Measurements from ENCODE around the gene MED15. TPM values are rescaled to one million over a fixed set of nuclear protein-coding genes. Genes with fewer than 3 reads are reported as not detected.
"Not testable (repeated sequence)": the region's sequence is repeated elsewhere in the genome, so short reads cannot be mapped to it uniquely, and the experiment has no call there.

MED15 gene
- total RNA-seq, 1 donor from 2014 or later: 16.7 TPM

- Histone ChIP-seq H3K27me3 (ENCODE audit: control insufficient read depth in 3 of 3, insufficient read depth in 3 of 3, low read length in 3 of 3) (no peaks in the 10 kb centered on the region), H3K4me1 (ENCODE audit: control insufficient read depth in 3 of 3, insufficient read depth in 3 of 3, low read length in 3 of 3) (peaks cover 30 to 31% (median 31%) of the 10 kb centered on the region in 3 donors), H3K9me3 (ENCODE audit: control insufficient read depth in 3 of 3, low read length in 3 of 3) (no peaks in the 10 kb centered on the region), H3K4me3 (ENCODE audit: low read length in 3 of 3) (peak overlapping the region in 1 of 3 donors; percentile 15), H3K36me3 (ENCODE audit: control insufficient read depth in 3 of 3, insufficient read depth in 3 of 3, low read length in 3 of 3) (peaks cover 5 to 22% (median 8%) of the 10 kb centered on the region in 3 donors), H3K9ac (ENCODE audit: low read depth in 1 of 3, low read length in 3 of 3) (peak overlapping the region in 1 of 3 donors; percentile 33), H3K27ac (ENCODE audit: low read depth, low read length) (no peak overlapping the region)
Observed at GRCh38 chr22:20537325-20537756, 29.9 kb downstream of the MED15 start.

- Histone ChIP-seq H3K27me3 (ENCODE audit: control insufficient read depth in 3 of 3, insufficient read depth in 3 of 3, low read length in 3 of 3) (no peaks in the 10 kb centered on the region), H3K9me3 (ENCODE audit: control insufficient read depth in 3 of 3, low read length in 3 of 3) (no peaks in the 10 kb centered on the region), H3K9ac (ENCODE audit: low read depth in 1 of 3, low read length in 3 of 3) (no peak overlapping the region), H3K4me3 (ENCODE audit: low read length in 3 of 3) (no peak overlapping the region), H3K27ac (ENCODE audit: low read depth, low read length) (no peak overlapping the region), H3K36me3 (ENCODE audit: control insufficient read depth in 3 of 3, insufficient read depth in 3 of 3, low read length in 3 of 3) (peaks cover 5 to 20% (median 8%) of the 10 kb centered on the region in 3 donors), H3K4me1 (ENCODE audit: control insufficient read depth in 3 of 3, insufficient read depth in 3 of 3, low read length in 3 of 3) (peaks cover 24 to 25% (median 25%) of the 10 kb centered on the region in 3 donors)
Observed at GRCh38 chr22:20537983-20538382, 30.6 kb downstream of the MED15 start.

- H3K4me3 ChIP-seq (ENCODE audit: low read length in 3 of 3); H3K9ac ChIP-seq (ENCODE audit: low read depth in 1 of 3, low read length in 3 of 3); H3K9me3 ChIP-seq (ENCODE audit: control insufficient read depth in 3 of 3, low read length in 3 of 3); H3K27me3 ChIP-seq (ENCODE audit: control insufficient read depth in 3 of 3, insufficient read depth in 3 of 3, low read length in 3 of 3); H3K27ac ChIP-seq (ENCODE audit: low read depth, low read length): not testable (repeated sequence)
- Histone ChIP-seq H3K4me1 (ENCODE audit: control insufficient read depth in 3 of 3, insufficient read depth in 3 of 3, low read length in 3 of 3) (peaks cover 15 to 16% (median 16%) of the 10 kb centered on the region in 3 donors), H3K36me3 (ENCODE audit: control insufficient read depth in 3 of 3, insufficient read depth in 3 of 3, low read length in 3 of 3) (peaks cover 5 to 20% (median 8%) of the 10 kb centered on the region in 3 donors)
Observed at GRCh38 chr22:20538875-20539274, 31.5 kb downstream of the MED15 start.

GRCh38 chr22:20542055-20542454, 34.6 kb downstream of the MED15 start:
- no peak overlapping the region for H3K27ac ChIP-seq (ENCODE audit: low read depth, low read length)
- no peak overlapping the region for H3K4me3 ChIP-seq (ENCODE audit: low read length in 3 of 3)
- H3K9ac ChIP-seq (ENCODE audit: low read depth in 1 of 3, low read length in 3 of 3): no peak overlapping the region
- H3K27me3 ChIP-seq (ENCODE audit: control insufficient read depth in 3 of 3, insufficient read depth in 3 of 3, low read length in 3 of 3): no peaks in the 10 kb centered on the region
- H3K36me3 ChIP-seq (ENCODE audit: control insufficient read depth in 3 of 3, insufficient read depth in 3 of 3, low read length in 3 of 3): peaks cover 9 to 16% (median 11%) of the 10 kb centered on the region in 3 donors
- peaks cover 14 to 18% (median 16%) of the 10 kb centered on the region in 3 donors for H3K4me1 ChIP-seq (ENCODE audit: control insufficient read depth in 3 of 3, insufficient read depth in 3 of 3, low read length in 3 of 3)
- no peaks in the 10 kb centered on the region for H3K9me3 ChIP-seq (ENCODE audit: control insufficient read depth in 3 of 3, low read length in 3 of 3)

GRCh38 chr22:20542736-20543135, 35.3 kb downstream of the MED15 start:
- Histone ChIP-seq H3K4me3 (ENCODE audit: low read length in 3 of 3) (no peak overlapping the region), H3K27me3 (ENCODE audit: control insufficient read depth in 3 of 3, insufficient read depth in 3 of 3, low read length in 3 of 3) (no peaks in the 10 kb centered on the region), H3K9me3 (ENCODE audit: control insufficient read depth in 3 of 3, low read length in 3 of 3) (no peaks in the 10 kb centered on the region), H3K27ac (ENCODE audit: low read depth, low read length) (no peak overlapping the region), H3K4me1 (ENCODE audit: control insufficient read depth in 3 of 3, insufficient read depth in 3 of 3, low read length in 3 of 3) (peaks cover 7 to 12% (median 10%) of the 10 kb centered on the region in 3 donors), H3K36me3 (ENCODE audit: control insufficient read depth in 3 of 3, insufficient read depth in 3 of 3, low read length in 3 of 3) (peaks cover 4 to 9% (median 9%) of the 10 kb centered on the region in 3 donors), H3K9ac (ENCODE audit: low read depth in 1 of 3, low read length in 3 of 3) (no peak overlapping the region)

GRCh38 chr22:20545318-20545634, 37.9 kb downstream of the MED15 start:
- not testable (repeated sequence) for H3K27me3 ChIP-seq (ENCODE audit: control insufficient read depth in 3 of 3, insufficient read depth in 3 of 3, low read length in 3 of 3); H3K9me3 ChIP-seq (ENCODE audit: control insufficient read depth in 3 of 3, low read length in 3 of 3); H3K4me3 ChIP-seq (ENCODE audit: low read length in 3 of 3); H3K27ac ChIP-seq (ENCODE audit: low read depth, low read length); H3K36me3 ChIP-seq (ENCODE audit: control insufficient read depth in 3 of 3, insufficient read depth in 3 of 3, low read length in 3 of 3); H3K9ac ChIP-seq (ENCODE audit: low read depth in 1 of 3, low read length in 3 of 3)
- H3K4me1 ChIP-seq (ENCODE audit: control insufficient read depth in 3 of 3, insufficient read depth in 3 of 3, low read length in 3 of 3): peaks cover 25 to 32% (median 29%) of the 10 kb centered on the region in 3 donors

GRCh38 chr22:20545681-20546521, 38.5 kb downstream of the MED15 start:
- H3K4me3 ChIP-seq (ENCODE audit: low read length in 3 of 3): no peak overlapping the region
- H3K27me3 ChIP-seq (ENCODE audit: control insufficient read depth in 3 of 3, insufficient read depth in 3 of 3, low read length in 3 of 3): no peaks in the 10 kb centered on the region
- no peak overlapping the region for H3K9ac ChIP-seq (ENCODE audit: low read depth in 1 of 3, low read length in 3 of 3)
- H3K27ac ChIP-seq (ENCODE audit: low read depth, low read length): no peak overlapping the region
- H3K9me3 ChIP-seq (ENCODE audit: control insufficient read depth in 3 of 3, low read length in 3 of 3): no peaks in the 10 kb centered on the region
- peaks cover 0 to 6% (median 4%) of the 10 kb centered on the region in 3 donors for H3K36me3 ChIP-seq (ENCODE audit: control insufficient read depth in 3 of 3, insufficient read depth in 3 of 3, low read length in 3 of 3)
- peaks cover 31 to 38% (median 35%) of the 10 kb centered on the region in 3 donors for H3K4me1 ChIP-seq (ENCODE audit: control insufficient read depth in 3 of 3, insufficient read depth in 3 of 3, low read length in 3 of 3)

- H3K27ac ChIP-seq (ENCODE audit: low read depth, low read length): no peak overlapping the region
- peaks cover 1 to 6% (median 4%) of the 10 kb centered on the region in 3 donors for H3K36me3 ChIP-seq (ENCODE audit: control insufficient read depth in 3 of 3, insufficient read depth in 3 of 3, low read length in 3 of 3)
- H3K9ac ChIP-seq (ENCODE audit: low read depth in 1 of 3, low read length in 3 of 3): no peak overlapping the region
- H3K4me3 ChIP-seq (ENCODE audit: low read length in 3 of 3): no peak overlapping the region
- H3K27me3 ChIP-seq (ENCODE audit: control insufficient read depth in 3 of 3, insufficient read depth in 3 of 3, low read length in 3 of 3): no peaks in the 10 kb centered on the region
- peaks cover 38 to 45% (median 42%) of the 10 kb centered on the region in 3 donors for H3K4me1 ChIP-seq (ENCODE audit: control insufficient read depth in 3 of 3, insufficient read depth in 3 of 3, low read length in 3 of 3)
- H3K9me3 ChIP-seq (ENCODE audit: control insufficient read depth in 3 of 3, low read length in 3 of 3): no peaks in the 10 kb centered on the region
Observed at GRCh38 chr22:20546541-20546950, 39.1 kb downstream of the MED15 start.

- Histone ChIP-seq H3K4me1 (ENCODE audit: control insufficient read depth in 3 of 3, insufficient read depth in 3 of 3, low read length in 3 of 3) (peaks cover 43 to 50% (median 46%) of the 10 kb centered on the region in 3 donors), H3K27ac (ENCODE audit: low read depth, low read length) (no peak overlapping the region), H3K27me3 (ENCODE audit: control insufficient read depth in 3 of 3, insufficient read depth in 3 of 3, low read length in 3 of 3) (no peaks in the 10 kb centered on the region), H3K9ac (ENCODE audit: low read depth in 1 of 3, low read length in 3 of 3) (no peak overlapping the region), H3K36me3 (ENCODE audit: control insufficient read depth in 3 of 3, insufficient read depth in 3 of 3, low read length in 3 of 3) (peaks cover 4 to 6% (median 4%) of the 10 kb centered on the region in 3 donors), H3K4me3 (ENCODE audit: low read length in 3 of 3) (no peak overlapping the region), H3K9me3 (ENCODE audit: control insufficient read depth in 3 of 3, low read length in 3 of 3) (no peaks in the 10 kb centered on the region)
Observed at GRCh38 chr22:20547029-20547428, 39.6 kb downstream of the MED15 start.

- Histone ChIP-seq H3K36me3 (ENCODE audit: control insufficient read depth in 3 of 3, insufficient read depth in 3 of 3, low read length in 3 of 3) (peaks cover 5 to 6% (median 5%) of the 10 kb centered on the region in 3 donors), H3K4me3 (ENCODE audit: low read length in 3 of 3) (no peak overlapping the region), H3K27ac (ENCODE audit: low read depth, low read length) (no peak overlapping the region), H3K9ac (ENCODE audit: low read depth in 1 of 3, low read length in 3 of 3) (peak overlapping the region in 1 of 3 donors; percentile 47), H3K9me3 (ENCODE audit: control insufficient read depth in 3 of 3, low read length in 3 of 3) (no peaks in the 10 kb centered on the region), H3K4me1 (ENCODE audit: control insufficient read depth in 3 of 3, insufficient read depth in 3 of 3, low read length in 3 of 3) (peaks cover 60 to 67% (median 64%) of the 10 kb centered on the region in 3 donors), H3K27me3 (ENCODE audit: control insufficient read depth in 3 of 3, insufficient read depth in 3 of 3, low read length in 3 of 3) (no peaks in the 10 kb centered on the region)
Observed at GRCh38 chr22:20548806-20549205, 41.4 kb downstream of the MED15 start.

Data from skeletal muscle tissue (tissue), 4 donors.